OCI-LY3 (cell line): ENCODE measurements around the gene TRIM44.

Experiments used
- H2AFZ ChIP-seq: fragments of 200-600, 300-600 bp; shearing (Covaris generic); 2 replicates; pipeline ENCODE4 v1.6.0; 2014; ENCODE audit warnings: antibody characterized with exemption, low read depth, low read length
- H3K27ac ChIP-seq: fragments of 200-600, 300-600 bp; sonication (generic); 2 replicates; pipeline ENCODE4 v1.5.1; 2014; ENCODE audit warnings: mild to moderate bottlenecking, low read length, moderate library complexity, mixed read lengths
- H3K27me3 ChIP-seq: fragments of 200-600, 300-600 bp; sonication (generic); 2 replicates; pipeline ENCODE4 v1.6.1; 2014; ENCODE audit warnings: low read depth, low read length, mixed read lengths
- H3K36me3 ChIP-seq: fragments of 200-600, 300-600 bp; sonication (generic); replicated peaks from 2 replicates; pipeline ENCODE3; 2014; ENCODE audit warnings: low read depth, low read length, mixed read lengths
- H3K4me1 ChIP-seq: fragments of 300-600, 200-600 bp; sonication (generic); 2 replicates; pipeline ENCODE4 v1.6.1; 2014; ENCODE audit warnings: low read length, mixed read lengths
- H3K4me2 ChIP-seq: fragments of 200-600, 300-600 bp; sonication (generic); 2 replicates; pipeline ENCODE4 v1.6.1; 2014; ENCODE audit warnings: low read length, mixed read lengths
- H3K4me3 ChIP-seq: fragments of 300-600, 200-600 bp; sonication (generic); 2 replicates; pipeline ENCODE4 v1.5.1; 2014; ENCODE audit warnings: antibody characterized with exemption, mild to moderate bottlenecking, low read length, moderate library complexity
- H3K79me2 ChIP-seq: fragments of 300-600, 200-600 bp; shearing (Covaris generic); 2 replicates; pipeline ENCODE4 v1.6.1; 2014; ENCODE audit warnings: mild to moderate bottlenecking, low read length, mixed read lengths
- H3K9ac ChIP-seq: fragments of 300-600, 200-600 bp; shearing (Covaris generic); 2 replicates; pipeline ENCODE4 v1.6.0; 2014; ENCODE audit warnings: mild to moderate bottlenecking, low read length, moderate library complexity
- H3K9me3 ChIP-seq: fragments of 200-600, 300-600 bp; shearing (Covaris generic); 2 replicates; pipeline ENCODE4 v1.6.1; 2014; ENCODE audit warnings: low read length, mixed read lengths; ENCODE audit not compliant: insufficient read depth
- H4K20me1 ChIP-seq: fragments of 200-600, 300-600 bp; sonication (generic); 2 replicates; pipeline ENCODE4 v1.6.1; 2016; ENCODE audit warnings: low read length, mixed read lengths; ENCODE audit not compliant: insufficient read depth
- CTCF ChIP-seq: fragments of 200-600, 300-600 bp; sonication (generic); IDR thresholded peaks from 2 replicates; pipeline ENCODE4 v1.5.1; 2014; ENCODE audit warnings: antibody characterized with exemption, low read length, low read depth
- EZH2phosphoT487 ChIP-seq: fragments of 200-600 bp; shearing (Covaris generic); IDR thresholded peaks from 2 replicates; pipeline ENCODE4 v1.6.1; 2018; ENCODE audit warnings: antibody characterized with exemption, mixed run types, low read depth

Gene TRIM44

GRCh38 chr11:35862666-35863065, 200.1 kb downstream of the TRIM44 start:
- Histone ChIP-seq H3K79me2 (no peaks in the 10 kb centered on the region), H2AFZ (no peak overlapping the region), H3K4me1 (peaks cover 4% of the 10 kb centered on the region; the same call in 1 of the 2 replicates), H3K4me3 (no peak overlapping the region), H3K36me3 (no peaks in the 10 kb centered on the region), H3K27ac (no peak overlapping the region), H3K27me3 (no peaks in the 10 kb centered on the region), H3K9me3 (no peaks in the 10 kb centered on the region; the same call in 1 of the 2 replicates), H4K20me1 (no peaks in the 10 kb centered on the region), H3K9ac (no peak overlapping the region), H3K4me2 (no peak overlapping the region)
- no peak for TF ChIP-seq CTCF
- TF ChIP-seq EZH2phosphoT487: no peak

- no peak for TF ChIP-seq EZH2phosphoT487
- TF ChIP-seq CTCF: no peak
- Histone ChIP-seq H3K36me3 (no peaks in the 10 kb centered on the region), H3K79me2 (no peaks in the 10 kb centered on the region), H2AFZ (no peak overlapping the region), H3K9ac (no peak overlapping the region), H3K4me3 (no peak overlapping the region), H3K9me3 (peaks cover 7% of the 10 kb centered on the region), H3K4me1 (peaks cover 4% of the 10 kb centered on the region; the same call in 1 of the 2 replicates), H4K20me1 (no peaks in the 10 kb centered on the region), H3K4me2 (no peak overlapping the region), H3K27ac (no peak overlapping the region), H3K27me3 (no peaks in the 10 kb centered on the region)
These were observed 201.6 kb downstream of the TRIM44 start for GRCh38 chr11:35864131-35864530.

- Histone ChIP-seq H3K4me3 (no peak overlapping the region), H3K79me2 (no peaks in the 10 kb centered on the region), H3K9ac (no peak overlapping the region), H3K4me1 (peaks cover 9% of the 10 kb centered on the region), H4K20me1 (no peaks in the 10 kb centered on the region), H3K9me3 (peaks cover 12% of the 10 kb centered on the region), H2AFZ (no peak overlapping the region), H3K36me3 (no peaks in the 10 kb centered on the region), H3K4me2 (no peak overlapping the region), H3K27ac (no peak overlapping the region), H3K27me3 (no peaks in the 10 kb centered on the region)
- TF ChIP-seq EZH2phosphoT487 (no peak), CTCF (no peak)
These were observed 204.0 kb downstream of the TRIM44 start for GRCh38 chr11:35866601-35867000.
